HG03060 (cell line): Measurements from ENCODE around the gene GABRB3.
"Not testable (repeated sequence)": the region's sequence is repeated elsewhere in the genome, so short reads cannot be mapped to it uniquely, and the experiment has no call there.

ENCODE experiments used
- ATAC-seq: cut with Tn5 transposase; IDR thresholded peaks from one replicate; pipeline ENCODE4 v1.9.1; 2021; ENCODE audit warnings: low read depth, moderate number of reproducible peaks; ENCODE audit not compliant: unreplicated experiment

Gene GABRB3

DNA sequence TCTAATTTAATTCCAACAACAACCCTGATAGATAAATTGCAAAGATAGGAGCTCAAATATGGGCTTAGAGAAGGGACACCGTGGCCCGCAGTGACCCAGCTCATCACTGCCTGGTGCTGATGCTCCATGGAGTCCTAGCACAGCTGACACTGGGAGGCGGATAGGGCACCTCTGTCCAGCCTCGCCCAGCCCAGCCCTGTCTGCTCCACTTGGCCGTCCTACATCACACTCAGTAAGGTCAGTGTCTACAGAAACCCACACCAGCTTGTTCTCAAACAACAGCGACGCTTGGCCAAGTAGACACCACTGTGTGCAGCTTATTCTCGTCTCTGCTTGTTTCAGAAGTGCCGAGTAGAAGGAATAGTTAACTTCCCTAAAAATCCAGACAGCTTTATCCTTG is 33.9 kb downstream of the GABRB3 start:
- no peak for ATAC-seq

DNA sequence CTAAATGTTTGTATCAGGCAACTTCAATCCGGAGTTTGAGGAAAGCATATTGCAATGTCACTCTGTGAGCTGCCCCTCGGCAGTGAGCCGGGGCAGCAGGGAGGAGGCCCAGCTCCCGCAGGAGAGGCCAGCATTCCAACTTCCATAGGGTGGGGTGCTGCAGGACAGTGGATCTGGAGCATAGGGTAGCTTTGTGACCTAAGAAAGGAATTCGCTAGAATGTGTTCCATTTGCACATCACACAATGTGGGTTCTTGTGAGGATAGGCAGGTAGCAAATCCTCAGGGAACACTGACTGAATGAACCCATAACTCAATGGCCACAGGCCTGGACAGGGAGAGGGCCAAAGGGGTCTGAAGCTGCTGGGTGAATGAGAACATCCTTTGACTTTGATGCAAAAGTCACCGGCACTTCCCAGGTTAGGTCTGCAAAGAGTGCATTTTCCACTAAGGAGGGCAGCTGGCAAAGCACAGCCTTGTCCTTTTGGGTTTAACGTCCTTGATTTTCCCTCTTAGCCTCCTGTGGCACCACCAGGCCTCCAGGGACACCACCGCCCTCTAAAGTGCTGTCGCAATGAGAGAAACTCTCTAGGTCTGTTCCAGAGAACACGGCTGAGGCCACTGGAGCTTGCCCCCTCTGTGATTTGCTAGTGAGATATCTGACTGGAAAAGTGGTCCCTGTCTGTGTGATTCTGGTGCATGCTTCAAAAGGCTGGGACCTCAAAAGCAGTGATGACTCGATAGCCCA is 36.2 kb downstream of the GABRB3 start:
- no peak for ATAC-seq

- no peak for ATAC-seq
Measured at GRCh38 chr15:26731965-26732364, 40.9 kb downstream of the GABRB3 start.

- ATAC-seq = no peak
Measured at GRCh38 chr15:26729581-26729980, 43.3 kb downstream of the GABRB3 start.

DNA sequence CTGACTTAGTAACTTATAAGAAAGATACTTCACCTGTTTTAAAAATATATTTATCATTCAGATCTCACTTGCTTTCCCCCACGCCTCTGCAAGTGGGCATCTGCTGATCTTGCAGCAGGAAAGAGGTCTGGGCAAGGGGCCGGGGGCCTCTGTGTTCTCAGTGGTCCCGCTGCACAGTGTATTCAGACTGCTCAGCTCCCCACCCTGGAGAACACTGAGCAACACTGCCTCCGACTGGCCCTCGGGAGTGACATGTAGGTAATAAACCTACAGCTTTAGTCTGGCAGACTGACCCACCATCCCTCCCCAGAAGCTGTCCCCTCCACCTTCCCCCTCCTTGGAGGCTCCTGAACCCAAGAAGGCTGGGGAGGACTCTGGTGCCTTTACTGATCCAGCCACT is 43.8 kb downstream of the GABRB3 start:
- ATAC-seq = no peak

DNA sequence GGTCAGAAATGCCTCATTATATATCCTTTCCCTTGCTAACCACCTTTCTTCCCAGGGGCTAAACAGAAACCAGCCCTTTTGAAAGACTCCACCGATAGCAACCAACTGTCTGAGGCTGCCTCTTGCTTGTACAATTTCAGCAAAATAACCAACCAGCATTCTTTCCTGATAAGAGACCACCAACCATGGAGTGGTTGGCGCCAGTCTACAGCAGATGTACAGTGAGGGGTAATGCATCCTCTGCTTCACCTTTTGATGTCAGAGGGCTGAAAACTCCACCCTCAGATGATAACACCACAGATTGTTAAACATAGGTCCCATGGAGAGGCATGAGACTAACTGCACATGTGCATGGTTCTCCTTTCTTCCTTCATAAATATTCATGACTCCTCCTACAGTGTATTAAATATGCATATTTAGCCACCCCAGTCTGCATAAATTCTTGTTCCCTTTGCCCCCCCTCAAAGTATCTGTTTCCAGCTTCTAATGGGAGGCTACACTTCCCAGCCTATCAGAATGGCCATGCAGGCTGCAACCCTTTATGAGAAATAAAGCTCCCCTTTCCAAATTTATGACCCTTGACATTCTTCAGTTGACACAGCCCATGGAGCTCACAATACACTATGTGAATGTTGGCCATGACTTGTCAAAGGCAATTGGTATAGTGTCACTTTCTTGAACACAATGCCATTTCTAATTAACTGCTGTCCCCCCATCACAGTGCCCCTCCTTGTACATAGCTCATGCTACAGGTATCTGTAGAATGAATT is 48.3 kb downstream of the GABRB3 start:
- ATAC-seq = no peak

GRCh38 chr15:26722621-26723160 is 50.2 kb downstream of the GABRB3 start:
- no peak for ATAC-seq

GRCh38 chr15:26721232-26721967 is 51.5 kb downstream of the GABRB3 start:
- ATAC-seq = no peak

- ATAC-seq = no peak
Measured at GRCh38 chr15:26720546-26720945, 52.3 kb downstream of the GABRB3 start.

GRCh38 chr15:26719866-26720265 is 53.0 kb downstream of the GABRB3 start:
- ATAC-seq = not testable (repeated sequence)

DNA sequence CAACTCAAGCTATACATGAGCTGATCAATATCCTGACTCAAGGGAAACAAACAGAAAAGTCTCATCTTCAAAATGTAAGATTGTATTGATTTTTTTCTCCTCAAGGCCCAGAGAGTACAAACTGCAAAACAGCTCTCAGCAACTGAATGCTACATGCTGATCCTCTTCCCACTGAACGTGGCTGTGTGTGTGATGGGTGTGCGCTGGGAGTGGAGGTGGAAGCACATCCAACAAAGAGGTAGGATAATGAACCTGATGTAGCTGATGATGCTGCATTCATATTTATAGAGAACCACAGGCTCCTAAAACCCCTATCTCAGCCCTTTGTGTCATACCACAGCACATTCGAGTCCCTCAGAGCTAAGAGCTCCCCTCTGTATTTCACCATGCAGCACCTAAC is 56.8 kb downstream of the GABRB3 start:
- ATAC-seq = no peak

DNA sequence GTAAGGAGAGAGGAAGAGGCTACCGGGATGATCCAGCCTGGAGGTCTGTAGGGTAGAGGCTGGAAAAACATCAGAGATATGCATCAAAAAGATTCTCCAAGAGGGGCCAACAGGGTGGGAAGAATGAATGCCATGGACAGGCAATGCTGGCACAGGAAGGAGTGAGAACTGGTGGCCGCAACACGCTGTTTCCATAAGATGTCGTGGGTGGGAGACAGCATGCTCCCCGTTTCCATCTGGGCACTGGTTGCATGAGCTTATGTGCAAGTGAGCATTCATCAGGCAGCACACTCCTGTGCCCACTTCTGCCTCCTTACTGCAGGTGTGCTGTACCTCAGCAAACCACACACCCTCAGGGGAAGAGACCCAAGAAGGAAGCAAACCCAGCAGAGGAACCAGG is 59.4 kb downstream of the GABRB3 start:
- no peak for ATAC-seq

- ATAC-seq = no peak
Measured at GRCh38 chr15:26712335-26712734, 60.5 kb downstream of the GABRB3 start.

- ATAC-seq = no peak
Measured at GRCh38 chr15:26711445-26711844, 61.4 kb downstream of the GABRB3 start.

- no peak for ATAC-seq
Measured at GRCh38 chr15:26702381-26702780, 70.5 kb downstream of the GABRB3 start.

- ATAC-seq = no peak
Measured at GRCh38 chr15:26698555-26698954, 74.3 kb downstream of the GABRB3 start.

- ATAC-seq = no peak
Measured at GRCh38 chr15:26697913-26698312, 75.0 kb downstream of the GABRB3 start.

DNA sequence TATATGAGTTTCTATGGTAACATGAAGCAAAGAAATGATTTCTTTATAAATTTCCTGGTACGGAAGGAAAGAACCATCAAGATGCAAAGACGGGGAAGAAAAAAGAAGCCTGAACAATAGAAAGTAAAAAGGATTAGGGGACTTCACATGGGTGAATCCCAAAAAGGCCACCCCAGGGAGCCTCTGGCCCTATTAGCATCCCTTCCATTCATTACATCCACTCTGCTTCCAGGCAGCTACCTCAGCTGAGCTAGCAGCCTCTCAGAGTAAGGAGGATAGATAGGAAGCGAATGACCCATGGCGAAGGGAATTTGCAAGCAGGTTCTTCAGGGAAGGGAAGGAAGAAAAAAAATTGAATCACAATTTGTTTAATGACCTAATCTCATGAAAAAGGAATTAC is 81.6 kb downstream of the GABRB3 start:
- ATAC-seq = no peak

DNA sequence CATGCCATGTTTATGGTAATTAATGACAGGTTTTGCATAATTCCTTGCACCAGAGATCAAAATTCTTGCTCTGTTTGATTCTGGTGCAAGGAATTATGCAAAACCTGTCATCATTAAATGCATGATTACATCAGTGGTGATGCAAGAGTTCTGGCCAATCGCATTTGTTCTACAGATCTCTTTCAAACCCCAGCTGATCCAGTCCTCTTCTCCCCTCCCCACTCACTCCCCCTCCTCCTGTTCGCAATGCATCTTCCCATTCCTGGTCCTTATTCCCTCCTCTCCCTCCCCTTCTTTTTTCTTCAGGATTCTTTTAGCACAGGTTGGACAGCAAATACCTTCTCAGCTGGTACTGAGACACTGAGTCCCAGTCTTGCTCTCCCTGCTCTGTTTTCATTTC is 82.1 kb downstream of the GABRB3 start:
- no peak for ATAC-seq

DNA sequence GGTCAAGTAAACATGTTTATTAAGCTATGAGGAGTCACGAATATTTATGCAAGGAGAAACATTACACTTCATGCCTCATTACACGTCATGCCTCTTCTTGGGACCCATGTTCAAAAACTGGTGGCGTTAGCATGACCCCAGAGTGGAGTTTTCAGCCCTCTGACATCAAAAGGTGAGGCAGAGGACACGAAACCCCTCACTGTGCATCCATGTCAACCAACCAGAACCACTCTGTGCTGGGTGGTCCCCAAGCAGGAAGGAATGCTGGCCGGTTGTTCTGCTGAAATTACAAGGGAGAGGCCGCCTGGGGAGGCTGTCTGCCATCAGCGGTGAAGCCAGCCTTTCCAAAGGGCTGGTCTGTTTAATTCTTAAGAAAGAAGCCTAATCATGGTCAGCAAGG is 83.4 kb downstream of the GABRB3 start:
- no peak for ATAC-seq

GRCh38 chr15:26686547-26687187 is 86.2 kb downstream of the GABRB3 start:
- ATAC-seq = no peak
